ENCODE results near the gene DNAH8. TPM values are rescaled to one million over a fixed set of nuclear protein-coding genes. Genes with fewer than 3 reads are reported as not detected.

Gene DNAH8
- total and polyA plus RNA-seq, 8 donors = under 0.01 to 0.18 TPM; not detected in 6

GRCh38 chr6:38773338-38773737 lies 58.2 kb downstream of the DNAH8 start:
- Histone ChIP-seq H3K4me1 (no peaks in the 10 kb centered on the region), H3K36me3 (no peaks in the 10 kb centered on the region), H3K27me3 (no peaks in the 10 kb centered on the region)

GRCh38 chr6:38774929-38775707 lies 60.0 kb downstream of the DNAH8 start:
- no peak overlapping the region for H3K4me3 ChIP-seq
- TF ChIP-seq POLR2AphosphoS5 (IDR thresholded peaks at IDR 0.05) (no peak), POLR2A (IDR thresholded peaks at IDR 0.05) (no peak), CTCF (IDR thresholded peaks at IDR 0.05) (no peak), EP300 (IDR thresholded peaks at IDR 0.05) (no peak)
- H3K36me3 ChIP-seq = no peaks in the 10 kb centered on the region
- H3K27ac ChIP-seq = no peak overlapping the region
- peaks cover 0 to 4% (median 0%) of the 10 kb centered on the region in 3 donors for H3K27me3 ChIP-seq
- 82 to 89% (median 87%) methylated on average over 5 of the region's 5 CpGs for WGBS, 5 donors
- DNase-seq = no peak
- H3K9me3 ChIP-seq = no peaks in the 10 kb centered on the region
- no peaks in the 10 kb centered on the region for H3K4me1 ChIP-seq
- intact Hi-C loops (cut with DNase I; ENCODE audit: low total_unique reads) = no loop called here

More at GRCh38 chr6:38773338-38773737, 58.2 kb downstream of the DNAH8 start:
- WGBS, 5 donors = 62 to 94% (median 70%) methylated on average over 2 to 3 of the region's 3 CpGs
- H3K27ac ChIP-seq = no peak overlapping the region
- no peak for DNase-seq
- intact Hi-C loops (cut with DNase I; ENCODE audit: low total_unique reads) = no loop called here
- H3K9me3 ChIP-seq = peaks cover 0 to 2% (median 1%) of the 10 kb centered on the region in 4 donors
- no peak overlapping the region for H3K4me3 ChIP-seq
- TF ChIP-seq EP300 (IDR thresholded peaks at IDR 0.05) = no peak
- TF ChIP-seq CTCF (IDR thresholded peaks at IDR 0.05) = peak in 1 of 7 experiments; percentile 17

GRCh38 chr6:38775870-38776269 lies 60.8 kb downstream of the DNAH8 start:
- 86 to 100% (median 94%) methylated on average over 1 of the region's 1 CpG for WGBS, 5 donors
- H3K27ac ChIP-seq = no peak overlapping the region
- H3K27me3 ChIP-seq = peaks cover 0 to 4% (median 0%) of the 10 kb centered on the region in 3 donors
- no peak overlapping the region for H3K4me3 ChIP-seq
- H3K4me1 ChIP-seq = no peaks in the 10 kb centered on the region
- TF ChIP-seq CTCF (IDR thresholded peaks at IDR 0.05) (no peak), POLR2AphosphoS5 (IDR thresholded peaks at IDR 0.05) (no peak), EP300 (IDR thresholded peaks at IDR 0.05) (no peak), POLR2A (IDR thresholded peaks at IDR 0.05) (no peak)
- no peaks in the 10 kb centered on the region for H3K36me3 ChIP-seq
- no peak for DNase-seq
- no peaks in the 10 kb centered on the region for H3K9me3 ChIP-seq
- intact Hi-C loops (cut with DNase I; ENCODE audit: low total_unique reads) = no loop called here

GRCh38 chr6:38776515-38776914 lies 61.4 kb downstream of the DNAH8 start:
- intact Hi-C loops (cut with DNase I; ENCODE audit: low total_unique reads) = no loop called here
- WGBS, 5 donors = 45 to 60% (median 57%) methylated on average over 1 of the region's 1 CpG
- Histone ChIP-seq H3K9me3 (no peaks in the 10 kb centered on the region), H3K4me1 (no peaks in the 10 kb centered on the region), H3K27me3 (peaks cover 0 to 4% (median 0%) of the 10 kb centered on the region in 3 donors), H3K36me3 (no peaks in the 10 kb centered on the region), H3K27ac (no peak overlapping the region), H3K4me3 (no peak overlapping the region)
- TF ChIP-seq EP300 (IDR thresholded peaks at IDR 0.05) (no peak), POLR2AphosphoS5 (IDR thresholded peaks at IDR 0.05) (no peak), CTCF (IDR thresholded peaks at IDR 0.05) (no peak), POLR2A (IDR thresholded peaks at IDR 0.05) (no peak)
- no peak for DNase-seq
